IPS-20b (cell line): ENCODE measurements around the gene RND2.
"Not testable (repeated sequence)": the region's sequence is repeated elsewhere in the genome, so short reads cannot be mapped to it uniquely, and the experiment has no call there.

Source experiments
- H3K27ac ChIP-seq: one replicate; pipeline ENCODE4 v1.5.1; 2013; ENCODE audit warnings: low read length
- H3K27me3 ChIP-seq: 2 replicates; pipeline ENCODE4 v1.6.1; 2013; ENCODE audit warnings: mild to moderate bottlenecking, low read length, inconsistent platforms; ENCODE audit not compliant: insufficient read depth
- H3K36me3 ChIP-seq: 2 replicates; pipeline ENCODE4 v1.6.1; 2013; ENCODE audit warnings: low read depth, mild to moderate bottlenecking, inconsistent platforms, low read length, moderate library complexity; ENCODE audit not compliant: insufficient read depth
- H3K4me1 ChIP-seq: 2 replicates; pipeline ENCODE4 v1.6.1; 2013; ENCODE audit warnings: mild to moderate bottlenecking, control low read depth, inconsistent platforms, low read length, moderate library complexity; ENCODE audit not compliant: insufficient read depth
- H3K4me3 ChIP-seq: 2 replicates; pipeline ENCODE4 v1.5.1; 2013; ENCODE audit warnings: mild to moderate bottlenecking, low read length, inconsistent platforms
- H3K9ac ChIP-seq: 2 replicates; pipeline ENCODE4 v1.6.1; 2013; ENCODE audit warnings: low read depth, mild to moderate bottlenecking, inconsistent platforms, low read length, moderate library complexity
- H3K9me3 ChIP-seq: 2 replicates; pipeline ENCODE4 v1.6.1; 2013; ENCODE audit warnings: mild to moderate bottlenecking, low read depth, low read length, inconsistent platforms; ENCODE audit not compliant: insufficient read depth

RND2 gene

DNA sequence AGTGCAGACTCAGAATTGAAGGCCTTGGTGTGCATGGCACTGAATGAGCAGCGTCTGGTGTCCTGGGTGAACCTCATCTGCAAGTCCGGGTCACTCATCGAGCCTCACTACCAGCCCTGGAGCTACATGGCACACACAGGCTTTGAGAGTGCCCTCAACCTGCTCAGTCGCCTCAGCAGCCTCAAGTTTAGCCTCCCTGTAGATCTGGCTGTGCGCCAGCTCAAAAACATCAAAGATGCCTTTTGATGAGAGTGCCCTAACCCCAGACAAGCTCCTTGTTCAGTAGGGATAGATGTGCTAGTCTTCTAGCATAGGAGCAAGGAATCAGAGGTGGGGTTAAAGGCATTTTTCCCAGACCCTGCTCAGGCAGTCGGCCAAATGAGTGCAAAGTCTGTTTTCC, 33.6 kb upstream of the RND2 start:
- no peak overlapping the region for H3K9ac ChIP-seq
- peaks cover 75% of the 10 kb centered on the region for H3K36me3 ChIP-seq

DNA sequence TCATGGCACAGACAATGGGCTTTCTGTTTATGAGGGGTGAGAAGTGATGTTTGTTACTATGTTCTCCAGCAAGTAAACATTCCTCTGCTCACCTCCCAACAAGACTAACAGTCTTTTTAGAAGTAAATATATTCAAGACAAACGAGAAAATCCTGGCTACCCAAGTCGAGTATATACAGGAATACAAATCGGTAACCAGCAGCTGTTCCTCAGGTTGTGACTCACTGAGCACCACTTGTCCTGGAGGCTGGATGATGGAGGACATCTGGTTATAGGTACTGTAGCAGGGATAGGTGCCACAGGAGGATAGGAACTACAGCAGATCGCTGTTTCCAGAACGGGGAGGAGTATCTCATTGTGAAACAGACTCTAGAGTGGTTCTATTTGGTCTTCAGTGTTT, 32.2 kb upstream of the RND2 start:
- no peak overlapping the region for H3K9ac ChIP-seq
- peaks cover 3% of the 10 kb centered on the region; the same call in 1 of the 2 replicates for H3K4me1 ChIP-seq
- H3K27me3 ChIP-seq: no peaks in the 10 kb centered on the region
- H3K27ac ChIP-seq: no peak overlapping the region
- H3K36me3 ChIP-seq: peaks cover 63% of the 10 kb centered on the region
- no peaks in the 10 kb centered on the region for H3K9me3 ChIP-seq
- H3K4me3 ChIP-seq: no peak overlapping the region

More for the DNA sequence above, 33.6 kb upstream of the RND2 start:
- no peaks in the 10 kb centered on the region for H3K27me3 ChIP-seq
- H3K4me3 ChIP-seq: no peak overlapping the region
- H3K9me3 ChIP-seq: no peaks in the 10 kb centered on the region
- no peaks in the 10 kb centered on the region for H3K4me1 ChIP-seq
- H3K27ac ChIP-seq: no peak overlapping the region

DNA sequence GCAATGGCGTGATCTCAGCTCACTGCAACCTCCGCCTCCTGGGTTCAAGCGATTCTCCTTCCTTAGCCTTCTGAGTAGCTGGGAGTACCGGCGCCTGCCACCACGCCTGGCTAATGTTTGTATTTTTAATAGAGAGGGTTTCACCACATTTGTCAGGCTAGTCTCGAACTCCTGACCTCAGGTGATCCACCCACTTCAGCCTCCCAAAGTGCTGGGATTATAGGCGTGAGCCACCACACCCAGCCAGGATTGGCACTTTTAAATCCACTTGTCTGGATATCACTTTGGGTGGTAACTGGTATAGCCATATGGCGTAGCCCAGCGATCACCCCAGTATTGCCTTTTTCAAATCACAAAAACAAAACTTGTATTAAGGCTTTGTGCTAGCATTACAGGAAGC, 31.1 kb upstream of the RND2 start:
- not testable (repeated sequence) for H3K27me3 ChIP-seq, H3K4me3 ChIP-seq, H3K4me1 ChIP-seq, H3K9me3 ChIP-seq, H3K27ac ChIP-seq, H3K9ac ChIP-seq
- peaks cover 52% of the 10 kb centered on the region for H3K36me3 ChIP-seq

DNA sequence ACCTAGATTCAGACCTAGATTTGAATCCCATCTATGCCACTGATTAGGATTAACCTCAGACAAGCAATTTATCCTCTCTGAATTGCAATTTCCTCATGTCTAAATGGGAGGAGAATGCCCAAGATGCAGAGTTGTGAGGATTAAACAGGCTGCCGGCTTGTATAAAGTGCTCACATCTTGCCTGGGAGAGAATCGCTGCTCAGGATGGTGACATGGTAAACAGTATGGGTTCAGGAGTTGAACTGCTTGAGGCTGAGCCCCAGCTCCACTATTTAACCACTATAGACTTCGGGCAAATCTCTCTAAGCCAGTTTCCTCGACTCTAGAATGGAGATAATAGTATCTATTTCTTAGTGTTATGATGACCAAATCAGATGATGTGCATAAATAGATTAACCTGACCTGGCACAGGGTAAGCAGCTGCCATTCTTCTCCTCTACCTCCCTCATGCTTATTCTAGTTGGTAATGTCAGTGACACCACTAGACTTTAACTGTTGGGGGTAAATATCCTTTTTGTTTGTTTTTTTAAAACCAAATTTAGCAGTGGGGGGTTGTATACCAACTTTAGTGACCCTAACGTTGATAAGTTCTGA, 27.5 kb upstream of the RND2 start:
- Histone ChIP-seq H3K9me3 (no peaks in the 10 kb centered on the region), H3K4me1 (peaks cover 3% of the 10 kb centered on the region; the same call in 1 of the 2 replicates), H3K9ac (peak overlapping the region; percentile 49; the same call in 1 of the 2 replicates), H3K36me3 (peaks cover 57% of the 10 kb centered on the region), H3K27me3 (no peaks in the 10 kb centered on the region), H3K27ac (no peak overlapping the region), H3K4me3 (peak overlapping the region; percentile 71)

DNA sequence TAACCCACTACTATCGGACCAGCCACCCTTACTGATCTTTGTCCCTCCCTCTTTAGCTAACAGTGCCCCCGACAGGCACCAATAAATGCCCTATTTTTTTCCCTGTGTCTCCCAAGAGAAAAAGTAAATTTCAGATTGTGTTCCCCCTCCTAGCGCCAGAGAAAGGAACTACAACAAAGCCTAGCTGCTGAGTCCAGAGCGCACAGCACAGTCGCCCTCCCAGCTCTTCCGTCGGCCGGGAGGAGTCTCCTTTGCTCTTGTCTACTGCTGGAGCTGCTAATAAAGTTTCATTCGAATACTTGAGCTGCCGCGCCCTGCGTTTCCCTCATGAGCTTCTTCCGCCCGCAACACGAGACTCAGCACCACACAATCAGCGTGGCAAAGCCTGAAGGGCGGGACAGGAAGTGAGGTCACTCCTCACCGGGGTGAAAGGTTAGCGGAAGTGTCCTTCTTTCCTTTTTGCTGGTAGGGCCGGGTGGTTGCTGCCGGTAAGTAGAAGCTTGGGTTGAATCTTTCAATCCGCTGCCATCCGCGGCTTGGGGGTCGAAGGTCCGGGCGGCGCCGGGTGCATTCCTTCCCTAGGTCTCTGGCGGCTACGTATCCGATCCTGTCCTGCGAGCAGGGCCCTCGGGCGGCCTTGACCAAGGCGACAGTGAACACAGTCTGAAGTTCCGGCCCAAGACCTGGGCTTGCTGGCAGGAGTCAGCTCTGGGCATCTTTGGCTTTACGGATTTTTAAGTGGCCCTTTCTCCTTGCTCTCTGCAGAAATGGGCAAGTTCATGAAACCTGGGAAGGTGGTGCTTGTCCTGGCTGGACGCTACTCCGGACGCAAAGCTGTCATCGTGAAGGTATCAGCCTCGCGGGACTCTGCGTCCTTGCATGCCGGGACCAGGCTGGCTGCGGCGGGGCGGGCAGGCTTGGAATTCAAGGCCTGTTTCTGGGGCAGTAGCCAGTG, 26.8 kb upstream of the RND2 start, which contains the start of gene RPL27:
Gene RPL27, plus strand, starts transcription at position 436 of the 955 bp plus-strand sequence. Its CDS starts 332 bp downstream, at position 768.
- peak within 1 kb of the TSS; percentile 92 for H3K4me3 ChIP-seq
- H3K27ac ChIP-seq: peak within 1 kb of the TSS; percentile 44
- H3K4me1 ChIP-seq: peaks cover 3% of the 10 kb centered on the region; the same call in 1 of the 2 replicates
- H3K9ac ChIP-seq: peak within 1 kb of the TSS; percentile 99
- H3K36me3 ChIP-seq: peaks cover 57% of the 10 kb centered on the region
- H3K27me3 ChIP-seq: no peaks in the 10 kb centered on the region
- no peaks in the 10 kb centered on the region for H3K9me3 ChIP-seq

DNA sequence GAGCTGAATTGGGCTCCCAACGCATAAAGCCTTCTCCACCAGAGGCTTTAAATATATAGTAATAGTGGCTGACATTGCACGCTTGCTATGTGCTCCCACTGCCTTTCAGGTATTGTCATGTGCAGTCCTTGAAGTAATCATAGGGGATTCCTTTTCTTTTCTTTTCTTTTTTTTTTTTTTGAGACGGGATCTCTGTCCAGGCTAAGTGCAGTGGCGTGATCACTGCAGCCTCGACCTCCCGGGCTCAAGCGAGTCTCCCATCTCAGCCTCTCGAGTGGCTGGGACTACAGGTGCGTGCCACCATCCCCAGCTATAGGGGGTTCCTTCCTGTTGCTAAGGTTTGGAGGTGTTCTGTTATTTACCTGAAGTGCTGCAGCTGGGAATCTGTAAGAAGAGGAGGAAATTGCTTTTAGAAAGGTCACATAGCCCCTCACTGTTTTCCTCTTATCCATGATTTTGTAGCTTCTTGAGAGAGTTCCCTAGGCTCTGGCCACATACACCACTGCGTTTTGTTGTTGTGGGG, 26.0 kb upstream of the RND2 start:
- H3K27ac ChIP-seq: peak overlapping the region; percentile 44
- no peaks in the 10 kb centered on the region for H3K9me3 ChIP-seq
- H3K27me3 ChIP-seq: no peaks in the 10 kb centered on the region
- H3K4me3 ChIP-seq: peak overlapping the region; percentile 92
- H3K4me1 ChIP-seq: peaks cover 3% of the 10 kb centered on the region; the same call in 1 of the 2 replicates
- peak overlapping the region; percentile 99 for H3K9ac ChIP-seq
- peaks cover 59% of the 10 kb centered on the region for H3K36me3 ChIP-seq

DNA sequence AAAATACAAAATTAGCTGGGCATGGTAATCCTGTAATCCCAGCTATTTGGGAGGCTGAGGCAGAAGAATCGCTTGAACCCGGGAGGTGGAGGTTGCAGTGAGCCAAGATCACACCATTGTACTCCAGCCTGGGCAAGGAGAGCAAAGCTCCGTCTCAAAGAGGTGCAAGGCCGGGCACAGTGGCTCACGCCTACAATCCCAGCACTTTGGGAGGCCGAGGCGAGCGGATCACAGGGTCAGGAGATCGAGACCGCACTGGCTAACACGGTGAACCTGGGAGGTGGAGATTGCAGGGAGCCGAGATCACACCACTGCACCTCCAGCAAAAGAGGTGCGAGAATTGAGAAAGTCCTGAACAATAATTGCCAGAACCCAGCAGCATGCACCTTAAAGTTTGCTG, 24.1 kb upstream of the RND2 start:
- H3K4me1 ChIP-seq, H3K4me3 ChIP-seq, H3K9ac ChIP-seq: not testable (repeated sequence)

DNA sequence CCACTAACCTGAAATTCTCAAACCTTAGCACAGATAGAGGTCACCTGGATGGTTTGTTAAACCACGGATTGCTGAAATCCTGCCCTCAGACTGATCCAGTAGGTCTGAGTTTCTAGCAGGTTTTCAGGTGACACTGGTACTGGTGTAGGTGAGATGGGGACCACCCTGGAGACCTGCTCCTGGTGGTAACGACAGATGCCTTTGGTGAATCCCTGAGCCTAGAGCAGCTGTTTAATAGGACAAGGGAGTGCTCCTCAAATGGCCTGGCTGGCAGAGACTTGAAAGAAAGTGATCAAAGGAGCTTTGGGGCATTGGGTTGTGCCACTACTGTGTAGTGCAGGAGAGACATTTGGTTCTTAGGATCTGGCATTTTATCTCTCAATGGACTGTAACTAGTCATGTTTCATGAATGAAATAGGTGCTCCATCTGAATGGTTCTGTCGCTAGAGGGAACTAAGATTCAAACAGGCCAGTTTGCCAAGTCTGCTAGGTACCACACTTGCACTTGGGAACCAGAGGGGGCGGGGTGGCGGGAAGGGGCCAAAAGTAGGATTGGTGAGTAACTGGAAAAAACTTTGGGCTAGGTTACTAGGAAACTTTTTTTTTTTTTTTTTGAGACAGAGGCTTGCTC, 21.4 kb upstream of the RND2 start:
- Histone ChIP-seq H3K27ac (no peak overlapping the region), H3K27me3 (no peaks in the 10 kb centered on the region), H3K9me3 (no peaks in the 10 kb centered on the region), H3K9ac (no peak overlapping the region), H3K36me3 (peaks cover 55% of the 10 kb centered on the region), H3K4me1 (no peaks in the 10 kb centered on the region; the same call in 1 of the 2 replicates), H3K4me3 (no peak overlapping the region)

More for the DNA sequence above, 24.1 kb upstream of the RND2 start:
- peaks cover 55% of the 10 kb centered on the region for H3K36me3 ChIP-seq
- not testable (repeated sequence) for H3K27me3 ChIP-seq, H3K27ac ChIP-seq, H3K9me3 ChIP-seq

DNA sequence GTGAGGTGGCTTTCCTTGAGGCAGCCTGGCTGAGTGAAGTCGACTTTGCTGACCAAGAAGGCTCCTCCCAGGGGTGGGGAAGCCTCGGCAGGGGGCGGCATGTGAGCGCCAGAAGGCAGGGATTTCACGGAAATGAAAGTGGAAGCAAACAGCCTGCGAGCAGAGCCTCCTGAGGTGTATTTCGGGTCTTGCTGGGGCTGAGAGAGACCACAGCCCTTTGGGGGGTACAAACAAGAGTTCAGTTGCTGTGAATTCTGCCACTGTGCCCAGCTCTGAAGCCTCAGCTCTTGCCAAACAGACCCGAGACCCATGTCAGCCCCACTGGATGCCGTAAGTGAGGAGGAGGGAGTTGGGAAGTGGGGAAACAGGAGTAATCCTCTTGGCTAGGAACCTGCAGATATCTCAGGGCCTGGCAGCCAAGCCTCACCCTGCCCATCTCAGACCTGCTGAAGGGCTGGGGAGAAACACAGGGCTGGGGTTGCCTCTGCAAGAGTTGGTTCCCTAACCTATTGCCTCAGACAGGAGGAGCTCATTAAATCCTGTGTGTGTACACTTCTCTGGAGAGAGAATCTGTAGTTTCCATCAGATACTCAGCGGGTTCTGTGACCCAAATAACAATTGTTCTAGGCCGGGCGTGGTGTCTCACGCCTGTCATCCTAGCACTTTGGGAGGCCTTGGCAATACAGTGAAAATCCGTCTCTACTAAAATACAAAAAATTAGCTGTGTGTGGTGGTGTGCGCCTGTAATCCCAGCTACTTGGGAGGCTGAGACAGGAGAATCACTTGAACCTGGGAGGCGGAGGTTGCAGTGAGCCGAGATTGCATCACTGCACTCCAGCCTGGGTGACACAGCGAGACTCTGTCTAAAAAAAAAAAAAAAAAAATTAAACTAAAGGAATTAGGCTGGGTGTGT, 18.1 kb upstream of the RND2 start, which contains the start of gene IFI35:
Gene IFI35, plus strand, starts transcription at position 146 of the 913 bp plus-strand sequence. Its CDS starts 164 bp downstream, at position 310.
- Histone ChIP-seq H3K9me3 (no peaks in the 10 kb centered on the region), H3K36me3 (peaks cover 25% of the 10 kb centered on the region), H3K4me1 (no peaks in the 10 kb centered on the region), H3K27ac (no peak within 1 kb of the TSS), H3K9ac (peak within 1 kb of the TSS; percentile 72), H3K27me3 (no peaks in the 10 kb centered on the region), H3K4me3 (peak within 1 kb of the TSS; percentile 58)

DNA sequence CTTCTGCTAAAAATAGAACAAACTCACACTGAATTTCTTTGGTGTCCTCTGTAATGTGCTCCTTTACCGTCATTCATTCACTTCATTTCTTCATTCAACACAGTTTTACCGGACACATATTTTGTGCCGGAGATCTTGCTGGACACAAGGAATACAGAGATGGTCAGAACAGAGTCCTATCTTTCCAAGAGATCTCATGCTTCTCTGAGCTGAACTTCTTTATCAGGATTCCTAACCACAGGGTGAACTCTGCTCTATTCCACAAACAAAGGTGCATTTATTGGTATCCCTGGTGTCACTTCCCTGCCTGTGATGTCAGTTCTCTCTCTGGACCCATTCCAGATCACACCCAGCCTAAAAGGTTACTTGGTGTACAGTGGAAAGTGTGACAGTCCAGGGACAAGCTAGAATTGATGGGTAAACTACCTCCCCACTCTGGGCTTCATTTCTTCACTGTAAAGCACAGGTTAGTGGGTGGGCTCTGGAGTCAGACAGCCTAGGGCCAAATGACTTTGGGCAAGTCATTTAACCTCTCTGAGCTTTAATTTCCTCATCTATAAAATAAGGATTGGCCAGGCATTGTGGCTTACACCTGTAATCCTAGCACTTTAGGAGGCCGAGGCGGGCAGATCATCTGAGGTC, 14.2 kb upstream of the RND2 start:
- H3K9me3 ChIP-seq: no peaks in the 10 kb centered on the region
- H3K27me3 ChIP-seq: no peaks in the 10 kb centered on the region
- H3K4me1 ChIP-seq: no peaks in the 10 kb centered on the region
- no peak overlapping the region for H3K4me3 ChIP-seq
- no peak overlapping the region for H3K9ac ChIP-seq
- peaks cover 12% of the 10 kb centered on the region for H3K36me3 ChIP-seq
- H3K27ac ChIP-seq: no peak overlapping the region
